ENCODE results near the gene BCCIP.

BCCIP gene

GRCh38 chr10:125797994-125798662 is 25.2 kb upstream of the BCCIP start:
- no peak for DNase-seq (ENCODE audit: low read depth)

- no peak for DNase-seq (ENCODE audit: low read depth)
These were observed 23.7 kb upstream of the BCCIP start for GRCh38 chr10:125799451-125800182.

- DNase-seq (ENCODE audit: low read depth) = no peak
These were observed 21.8 kb upstream of the BCCIP start for GRCh38 chr10:125801574-125801973.

- DNase-seq (ENCODE audit: low read depth) = no peak
These were observed 21.2 kb upstream of the BCCIP start for GRCh38 chr10:125802131-125802530.

- DNase-seq (ENCODE audit: low read depth) = no peak
These were observed 20.6 kb upstream of the BCCIP start for GRCh38 chr10:125802739-125803138.

- DNase-seq (ENCODE audit: low read depth) = no peak
These were observed 15.3 kb upstream of the BCCIP start for GRCh38 chr10:125808047-125808446.

GRCh38 chr10:125811251-125811650 is 12.1 kb upstream of the BCCIP start:
- DNase-seq (ENCODE audit: low read depth) = no peak

- DNase-seq (ENCODE audit: low read depth) = no peak
These were observed 11.1 kb upstream of the BCCIP start for GRCh38 chr10:125812128-125812750.

- DNase-seq (ENCODE audit: low read depth) = no peak
These were observed 7.6 kb upstream of the BCCIP start for GRCh38 chr10:125815764-125816163.

- DNase-seq (ENCODE audit: low read depth) = no peak
These were observed 6.8 kb upstream of the BCCIP start for GRCh38 chr10:125816548-125816947.

- no peak for DNase-seq (ENCODE audit: low read depth)
These were observed 5.9 kb upstream of the BCCIP start for GRCh38 chr10:125817337-125817946.

GRCh38 chr10:125820701-125821100 is 2.6 kb upstream of the BCCIP start:
- DNase-seq (ENCODE audit: low read depth) = no peak

- no peak for DNase-seq (ENCODE audit: low read depth)
These were observed 411 bp downstream of the BCCIP start for GRCh38 chr10:125823663-125824251.

GRCh38 chr10:125824736-125825135 is 1.4 kb downstream of the BCCIP start:
- DNase-seq (ENCODE audit: low read depth) = no peak

GRCh38 chr10:125827133-125827532 is 3.8 kb downstream of the BCCIP start:
- no peak for DNase-seq (ENCODE audit: low read depth)

GRCh38 chr10:125828311-125828710 is 5.0 kb downstream of the BCCIP start:
- no peak for DNase-seq (ENCODE audit: low read depth)

- DNase-seq (ENCODE audit: low read depth) = no peak
These were observed 13.4 kb downstream of the BCCIP start for GRCh38 chr10:125836746-125837145.

GRCh38 chr10:125838802-125839575 is 15.6 kb downstream of the BCCIP start:
- DNase-seq (ENCODE audit: low read depth) = no peak

- DNase-seq (ENCODE audit: low read depth) = no peak
These were observed 17.1 kb downstream of the BCCIP start for GRCh38 chr10:125840406-125840805.

GRCh38 chr10:125840955-125841354 is 17.6 kb downstream of the BCCIP start:
- no peak for DNase-seq (ENCODE audit: low read depth)

GRCh38 chr10:125843603-125844329 is 20.4 kb downstream of the BCCIP start:
- no peak for DNase-seq (ENCODE audit: low read depth)
